H1 (cell line): ENCODE results near the gene ATP6V1F.

Experiments
- CTCF ChIP-seq, 3 experiments: IDR thresholded peaks; 1 replicate in 2 of 3; 2 replicates in 1 of 3; pipeline versions ENCODE4 v1.5.1 to v1.6.1; 2011; ENCODE audit warnings: low read length in 3 of 3, mild to moderate bottlenecking in 3 of 3, inconsistent platforms in 2 of 3, low read depth in 1 of 3, moderate library complexity in 1 of 3; ENCODE audit not compliant: insufficient read depth in 1 of 3; ENCODE audit errors: control extremely low read depth in 1 of 3
- ZNF274 ChIP-seq: IDR thresholded peaks from 2 replicates; pipeline ENCODE4 v1.7.0; 2012; ENCODE audit warnings: low read length, borderline replicate concordance; ENCODE audit errors: extremely low read depth

- no peak for TF ChIP-seq ZNF274
- no peak for TF ChIP-seq CTCF (IDR thresholded peaks at IDR 0.05; ENCODE audit: control extremely low read depth in 1 of 3, insufficient read depth in 1 of 3, low read depth in 1 of 3, low read length in 3 of 3)
Measured at GRCh38 chr7:128827248-128827958, 35.3 kb upstream of the ATP6V1F start.
